A673 (cell line): ENCODE data around the gene GRID1.

ENCODE experiments used
- CTCF ChIP-seq: fragments of 300-800, 200-600 bp; sonication (generic); conservative IDR thresholded peaks from 2 replicates; pipeline ENCODE4 v1.5.1; 2017; ENCODE audit warnings: low read depth, mild to moderate bottlenecking, antibody characterized with exemption, low read length, moderate library complexity, mixed read lengths
- EZH2 ChIP-seq: fragments of 200-600 bp; sonication (generic); IDR thresholded peaks from 2 replicates; pipeline ENCODE4 v1.6.1; 2017; ENCODE audit warnings: borderline replicate concordance, low read depth, mild to moderate bottlenecking, mixed read lengths, antibody characterized with exemption, low read length; ENCODE audit not compliant: poor library complexity, severe bottlenecking

- TF ChIP-seq CTCF = no peak
- no peak for TF ChIP-seq EZH2
Measured at GRCh38 chr10:85649461-85649860, 717.1 kb downstream of the GRID1 start.
